ENCODE data around the gene MAP3K20.
A peak's percentile ranks its signal among the peaks of the same experiment; 100 is the strongest.
"Not testable (repeated sequence)": the region's sequence is repeated elsewhere in the genome, so short reads cannot be mapped to it uniquely, and the experiment has no call there.

Gene MAP3K20

DNA sequence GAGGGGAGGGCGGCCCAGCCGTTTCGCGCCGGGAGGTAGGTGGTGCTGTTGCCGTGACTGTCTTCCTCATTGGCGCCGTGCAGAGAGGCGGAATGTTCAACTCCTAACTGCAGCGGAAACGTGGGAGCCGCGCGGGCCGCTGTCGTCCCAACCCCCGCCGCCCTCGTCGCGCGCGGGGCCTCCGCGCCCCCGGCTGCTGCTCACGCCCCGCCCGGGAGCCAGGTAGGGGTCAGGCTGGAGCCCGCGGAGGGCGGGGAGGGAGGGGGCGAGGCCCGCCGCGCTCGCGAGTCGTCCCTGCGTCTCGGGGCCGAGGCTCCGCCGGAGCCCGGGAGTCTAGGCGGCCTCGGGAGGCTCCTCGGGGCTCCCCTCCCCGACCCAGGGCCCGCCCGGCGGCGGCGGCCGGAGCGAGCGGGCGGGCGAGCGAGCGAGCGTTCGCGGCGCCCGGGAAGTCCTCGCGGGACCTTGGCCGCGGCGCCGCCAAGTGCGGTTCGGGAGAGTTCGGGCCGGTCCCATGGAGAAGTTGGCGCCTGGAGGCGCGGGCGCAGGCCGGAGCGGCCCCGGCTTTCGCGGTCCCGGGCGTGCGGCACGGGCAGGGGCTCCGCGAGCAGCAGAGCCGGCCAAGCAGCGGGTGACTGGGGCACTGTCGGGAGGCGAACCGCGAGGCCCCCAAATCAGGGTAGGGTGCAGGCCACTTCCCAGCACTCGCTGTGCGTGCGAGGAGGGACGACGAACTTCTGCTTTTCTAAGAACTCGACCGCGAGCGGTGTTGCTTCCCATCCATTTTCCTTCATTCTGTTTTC is at the start of gene MAP3K20:
Gene MAP3K20, plus strand, starts transcription at position 66 of the 800 bp plus-strand sequence. CDS start 15,186 bp downstream, outside the sequence.
- DNase-seq: peak; percentile 30

DNA sequence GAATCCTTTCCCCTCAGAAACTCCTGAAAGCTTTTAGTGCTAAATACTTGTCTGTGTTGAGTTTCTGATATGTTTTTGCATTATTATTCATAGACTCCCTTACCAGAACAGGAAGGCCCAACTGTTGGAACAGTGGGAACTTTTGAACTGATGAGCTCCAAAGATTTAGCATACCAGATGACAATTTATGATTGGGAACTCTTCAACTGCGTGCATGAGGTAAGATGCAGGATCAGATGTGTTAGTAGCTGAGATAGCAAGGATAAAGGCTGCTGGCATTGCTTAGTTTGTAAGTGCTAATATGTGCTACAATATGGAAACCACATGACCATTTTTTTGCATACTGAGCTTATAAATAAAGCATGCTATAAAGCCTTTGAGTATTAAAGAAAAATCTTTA is 49.2 kb upstream of the MAP3K20 start:
- no peak for DNase-seq

GRCh38 chr2:173027181-173028128 is 48.2 kb upstream of the MAP3K20 start:
- DNase-seq: peak; percentile 72

DNA sequence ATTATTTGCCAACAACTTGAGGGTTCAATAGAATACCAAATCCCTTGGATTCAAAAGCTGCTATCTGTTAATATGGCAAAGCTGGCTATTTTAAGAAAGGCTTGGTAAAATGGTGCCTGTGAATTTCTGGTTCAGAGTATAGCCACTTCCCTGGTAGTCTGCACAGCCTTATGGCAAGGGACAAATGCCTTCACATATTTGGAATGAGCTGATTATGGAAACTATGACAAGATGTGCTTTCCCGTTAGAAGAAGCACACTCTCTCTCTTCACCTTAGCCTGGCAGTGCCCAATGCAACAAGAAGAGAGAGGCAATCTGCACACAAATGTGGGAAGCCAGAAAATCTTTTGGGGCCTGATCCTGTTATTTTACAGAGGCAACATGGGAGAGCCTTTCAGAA is 47.5 kb upstream of the MAP3K20 start:
- no peak for DNase-seq

GRCh38 chr2:173028671-173029070 is 47.0 kb upstream of the MAP3K20 start:
- DNase-seq: no peak

DNA sequence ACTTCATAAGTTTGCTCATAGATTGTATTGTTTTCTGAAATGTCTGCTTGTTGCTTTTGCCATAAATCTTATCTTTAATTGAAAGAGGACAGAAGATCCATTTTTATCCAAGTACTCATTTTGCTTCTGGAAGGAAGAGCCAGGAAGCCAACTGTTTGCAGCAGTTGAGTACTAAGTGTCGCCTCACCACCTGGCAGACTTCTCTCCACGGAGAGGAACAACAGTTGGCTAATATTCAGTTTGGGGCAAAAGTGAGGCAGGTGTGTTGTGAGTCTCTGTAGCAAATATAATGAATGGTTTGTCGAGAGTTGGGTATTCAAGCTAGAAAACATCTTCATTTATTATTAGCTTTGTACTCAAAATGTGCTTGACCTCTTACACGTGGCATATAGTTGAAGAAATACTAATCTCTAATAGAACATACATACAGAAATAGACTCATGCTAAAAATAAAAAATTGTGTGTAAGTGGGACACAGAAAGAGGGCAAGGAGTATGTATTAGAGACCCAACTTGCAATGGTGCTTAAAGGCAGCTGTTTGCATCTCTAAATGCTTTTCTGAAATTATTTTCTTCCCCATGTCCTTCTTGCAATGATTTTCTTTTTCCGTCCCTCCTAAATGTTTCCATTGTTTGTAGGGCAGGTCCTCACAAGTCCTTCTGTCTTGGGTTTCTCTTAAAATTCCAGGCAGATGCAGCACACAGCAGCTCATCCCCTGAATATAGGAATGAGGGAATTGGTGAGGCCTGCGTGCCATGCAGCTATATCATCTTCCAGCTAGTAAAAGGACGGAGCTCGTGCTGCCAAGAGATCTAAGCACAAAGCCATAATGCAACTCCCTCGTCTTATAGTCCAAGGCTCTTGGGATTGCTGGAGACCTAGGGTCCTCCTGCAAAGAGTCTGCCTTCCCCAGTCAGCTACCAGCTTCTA is 44.8 kb upstream of the MAP3K20 start:
- no peak for DNase-seq

DNA sequence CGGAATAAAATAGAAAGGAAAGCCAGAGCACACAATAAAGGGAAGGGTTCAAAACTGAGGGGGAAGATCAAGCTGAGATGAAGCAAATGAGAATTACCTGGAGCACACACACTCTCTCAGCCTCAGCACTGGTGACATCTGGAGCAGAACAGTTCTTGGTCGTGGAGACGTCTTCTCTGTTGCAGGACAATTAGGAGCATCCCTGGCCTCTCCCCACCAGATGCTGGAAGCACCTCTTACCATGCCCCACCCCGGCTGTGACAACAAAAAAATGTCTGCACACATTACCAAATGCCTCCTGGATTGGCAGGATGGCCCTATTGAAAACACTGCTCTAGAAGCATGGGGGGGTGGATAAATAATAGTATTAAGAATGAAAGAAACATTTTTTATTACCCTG is 43.6 kb upstream of the MAP3K20 start:
- DNase-seq: no peak

DNA sequence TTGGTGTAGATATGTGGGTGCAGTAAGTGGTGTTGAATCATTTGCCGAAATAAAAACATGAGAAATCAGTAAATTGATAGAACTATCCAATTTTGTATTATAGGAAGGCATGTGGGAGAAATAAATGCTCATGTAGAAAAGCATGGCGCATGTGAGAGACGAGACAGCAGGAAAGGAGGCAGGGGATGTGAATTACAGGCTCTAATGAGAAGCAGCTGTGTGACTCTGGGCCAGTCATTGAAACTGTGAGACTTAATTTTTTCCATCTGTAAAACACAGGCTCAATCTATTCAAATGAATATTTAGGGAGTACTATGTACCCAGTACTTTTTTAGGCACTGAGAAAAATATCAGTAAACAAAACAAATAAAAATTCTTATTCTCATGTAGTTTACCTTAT is 42.6 kb upstream of the MAP3K20 start:
- DNase-seq: no peak

GRCh38 chr2:173034143-173034542 is 41.5 kb upstream of the MAP3K20 start:
- no peak for DNase-seq

- no peak for DNase-seq
These were observed 38.2 kb upstream of the MAP3K20 start for GRCh38 chr2:173037245-173038120.

DNA sequence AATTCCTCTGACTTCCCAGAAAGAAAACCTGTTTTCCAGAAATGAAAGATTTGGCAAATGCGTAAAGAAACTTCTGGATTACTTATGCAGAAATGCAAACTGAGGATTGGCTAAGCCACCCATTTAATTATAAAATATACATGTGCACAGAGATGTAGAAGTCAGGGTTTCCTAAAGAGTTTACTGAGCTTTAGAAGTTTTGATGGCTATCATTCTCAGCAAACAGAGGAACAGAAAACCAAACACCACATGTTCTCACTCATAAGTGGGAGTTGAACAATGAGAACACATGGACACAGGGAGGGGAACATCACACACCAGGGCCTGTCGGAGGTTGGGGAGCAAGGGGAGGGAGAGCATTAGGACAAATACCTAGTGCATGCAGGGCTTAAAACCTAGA is 37.4 kb upstream of the MAP3K20 start:
- not testable (repeated sequence) for DNase-seq

- DNase-seq: no peak
These were observed 34.9 kb upstream of the MAP3K20 start for GRCh38 chr2:173040729-173041128.

- DNase-seq: no peak
These were observed 32.2 kb upstream of the MAP3K20 start for GRCh38 chr2:173043476-173043875.

- no peak for DNase-seq
These were observed 31.6 kb upstream of the MAP3K20 start for GRCh38 chr2:173043897-173044519.

GRCh38 chr2:173044686-173045085 is 31.0 kb upstream of the MAP3K20 start:
- no peak for DNase-seq

DNA sequence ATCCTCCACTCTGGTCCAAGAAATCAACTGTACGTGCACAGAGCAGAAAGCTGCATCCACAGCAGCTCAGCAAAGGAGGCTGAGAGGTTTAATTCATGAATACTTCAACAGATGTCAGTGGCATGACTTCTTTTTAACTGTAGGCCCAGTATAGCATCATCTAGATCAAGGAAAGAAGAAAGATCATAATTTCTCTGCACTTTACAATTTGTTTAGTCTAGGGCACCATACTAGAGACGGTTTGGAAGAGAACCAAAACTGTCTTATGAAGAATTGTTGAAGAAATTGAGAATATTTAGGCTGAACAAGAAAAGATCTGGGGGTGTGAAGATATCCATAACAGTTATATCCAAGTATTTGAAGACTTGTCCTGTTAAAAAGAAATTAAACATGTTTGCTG is 30.5 kb upstream of the MAP3K20 start:
- DNase-seq: no peak

DNA sequence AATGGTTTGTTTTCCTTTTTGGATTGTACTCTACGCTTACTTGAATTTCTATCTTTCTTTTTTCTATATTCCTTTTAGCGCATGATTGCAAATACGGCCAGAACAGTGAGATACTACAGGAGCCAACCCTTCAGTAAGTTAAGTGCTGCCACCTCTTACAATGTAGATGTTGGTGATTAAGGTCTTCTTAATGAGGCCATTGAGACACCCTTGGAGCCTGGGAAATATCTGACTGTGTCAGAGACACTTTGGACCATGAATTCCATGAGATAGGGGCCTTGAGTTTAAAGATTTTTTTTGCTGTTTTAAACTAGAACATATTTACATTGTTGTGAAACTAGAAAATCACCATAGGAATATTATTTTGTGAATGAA is 27.1 kb upstream of the MAP3K20 start:
- DNase-seq: no peak

DNA sequence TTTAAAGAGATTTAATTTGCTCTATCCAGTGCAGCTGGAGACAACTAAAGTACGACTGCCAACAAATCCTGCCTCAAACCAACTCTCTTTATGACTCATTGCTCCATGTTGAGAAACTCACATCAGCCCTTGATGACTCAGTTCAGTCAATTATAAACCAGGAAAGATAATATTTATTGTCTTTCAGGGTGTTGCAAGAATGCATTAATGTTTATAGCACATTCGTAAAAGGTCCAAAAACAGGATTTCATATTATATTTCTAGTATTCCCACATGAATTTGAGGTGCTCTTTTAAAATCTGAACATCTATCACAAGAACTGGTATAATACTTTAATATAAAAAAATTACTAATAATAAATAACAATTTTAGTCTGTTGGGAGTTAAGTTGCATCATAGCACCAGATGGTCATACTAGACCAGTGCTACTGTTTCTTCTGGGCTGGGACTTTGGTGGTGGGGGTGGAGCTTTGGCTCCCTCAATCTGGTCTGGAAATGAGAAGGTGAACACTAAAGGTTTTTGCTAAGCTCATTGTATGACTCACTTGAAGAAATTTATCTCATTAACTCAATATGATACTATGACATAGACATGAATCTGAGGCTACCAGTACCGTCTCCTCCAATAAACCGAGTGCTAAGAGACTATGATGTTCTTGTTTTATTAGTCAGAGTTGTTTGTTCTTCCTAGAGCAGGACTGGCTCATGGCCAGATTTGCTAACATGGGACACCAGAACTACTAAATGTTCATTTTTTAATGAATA is 26.6 kb upstream of the MAP3K20 start:
- DNase-seq: peak; percentile 28

DNA sequence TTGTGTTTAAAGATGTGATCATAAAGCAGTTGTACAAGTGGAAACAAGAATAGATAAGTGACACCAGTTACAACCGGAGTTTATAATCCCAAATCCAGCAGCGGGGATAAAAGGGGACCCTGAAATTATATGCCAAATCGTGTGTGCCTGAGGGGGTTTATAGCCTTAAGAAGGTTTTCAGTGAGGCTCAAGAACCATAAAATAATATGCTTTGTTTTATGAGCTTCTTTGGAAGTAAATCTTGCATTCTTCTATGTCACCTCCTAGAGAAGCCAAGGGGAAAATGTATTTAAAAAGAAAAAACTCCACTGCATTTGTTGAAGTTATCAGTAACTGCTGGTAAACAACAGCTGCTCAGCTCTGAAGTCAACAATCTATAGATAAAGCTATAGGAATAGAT is 25.8 kb upstream of the MAP3K20 start:
- DNase-seq: no peak

- DNase-seq: no peak
These were observed 25.0 kb upstream of the MAP3K20 start for GRCh38 chr2:173050684-173051083.
